ENCODE data around the gene AMH.

Gene AMH

DNA sequence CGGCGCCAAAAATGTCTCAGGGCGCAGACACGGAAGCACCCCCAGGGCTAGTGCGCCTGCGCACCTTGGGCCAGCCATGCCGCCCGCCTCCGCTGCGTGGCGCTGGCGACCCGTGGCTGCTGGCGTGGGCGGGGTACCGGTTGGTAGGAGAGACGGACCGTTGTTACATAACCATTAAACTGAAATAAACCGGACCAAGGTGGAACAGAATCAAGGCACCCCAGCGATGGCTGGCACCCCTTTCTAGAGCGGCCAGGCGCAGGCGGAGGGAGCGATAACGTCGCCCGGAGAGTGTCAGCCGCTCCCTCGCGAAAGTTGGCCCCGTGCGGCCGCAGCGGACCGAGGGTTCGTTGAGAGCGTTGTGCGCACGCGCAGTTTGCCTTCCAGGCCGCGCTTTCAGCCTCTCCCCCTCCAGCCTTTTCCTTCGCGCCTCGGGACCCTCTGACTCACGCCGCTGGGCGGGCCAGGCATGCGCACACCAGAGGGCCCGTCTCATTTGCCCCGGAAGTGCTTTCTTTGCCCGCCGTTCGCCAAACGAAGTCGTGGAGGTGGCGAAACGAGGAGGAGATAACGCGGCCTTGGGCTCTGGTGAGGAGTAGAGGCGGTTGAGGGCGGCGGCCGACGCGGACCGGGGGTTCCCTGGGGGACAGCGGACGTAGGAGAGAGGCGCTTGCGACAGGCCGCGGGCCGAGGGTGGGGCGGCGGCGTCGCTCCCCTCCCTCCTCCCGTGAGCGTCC, 12.6 kb upstream of the AMH start, which contains the start of the genes PLEKHJ1 and SF3A2:
PLEKHJ1 (minus strand) TSS at position 16 of the 737 bp plus-strand sequence. CDS start 81 bp downstream, outside the sequence.
SF3A2 (plus strand) TSS at position 511 of the 737 bp plus-strand sequence. CDS start 6,595 bp downstream, outside the sequence.
- DNase-seq, result peak; percentile 98

DNA sequence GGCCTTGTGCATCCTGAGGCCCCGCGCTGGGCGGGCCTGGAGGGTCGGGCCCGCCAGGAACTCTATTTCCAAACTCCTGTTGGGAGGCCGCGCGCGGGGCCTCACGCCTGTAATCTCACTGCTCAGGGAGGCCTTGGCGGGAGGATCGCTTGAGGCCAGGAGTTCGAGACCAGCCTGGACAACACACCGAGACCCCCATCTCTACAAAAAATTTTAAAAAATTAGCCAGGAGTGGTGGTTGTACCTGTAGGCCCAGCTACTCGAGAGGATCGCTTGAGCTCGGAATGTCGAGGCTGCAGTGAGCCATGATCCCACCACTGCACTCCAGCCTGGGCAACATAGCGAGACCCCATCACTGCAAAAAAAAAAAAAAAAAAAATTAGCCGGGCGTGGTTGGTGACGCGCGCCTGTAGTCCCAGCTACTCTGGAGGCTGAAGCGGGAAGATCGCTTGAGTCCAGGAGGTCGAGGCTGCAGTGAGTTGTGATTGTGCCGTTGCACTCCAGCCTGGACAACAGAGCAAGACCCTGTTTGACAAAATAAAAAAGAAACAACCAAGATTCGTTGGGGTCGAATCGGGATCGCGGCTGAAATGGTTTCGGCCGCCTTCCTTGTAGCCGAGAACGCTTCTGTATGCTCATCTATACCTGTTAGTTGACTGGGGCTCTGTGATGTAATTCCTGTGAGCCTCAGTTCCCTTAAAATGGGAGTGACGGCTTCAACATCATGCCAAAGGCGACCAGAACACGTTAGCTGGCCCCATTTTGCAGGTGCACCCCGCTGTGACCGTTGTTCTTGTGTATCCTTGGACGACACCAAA, 11.9 kb upstream of the AMH start:
- DNase-seq, result no peak

DNA sequence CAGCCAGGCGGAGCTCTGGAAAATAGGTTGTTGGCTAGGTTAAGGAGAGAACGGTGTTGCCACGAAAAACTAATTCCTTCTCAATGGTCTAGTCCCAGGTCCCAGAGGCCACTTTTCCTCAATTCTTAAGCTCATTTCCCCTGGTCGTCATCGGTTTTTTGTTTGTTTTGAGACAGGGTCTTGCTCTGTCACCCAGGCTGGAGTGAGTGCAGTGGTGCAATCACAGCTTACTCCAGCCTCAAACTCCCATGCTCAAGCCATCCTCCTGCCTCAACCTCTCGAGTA, 11.3 kb upstream of the AMH start:
- DNase-seq, result no peak

DNA sequence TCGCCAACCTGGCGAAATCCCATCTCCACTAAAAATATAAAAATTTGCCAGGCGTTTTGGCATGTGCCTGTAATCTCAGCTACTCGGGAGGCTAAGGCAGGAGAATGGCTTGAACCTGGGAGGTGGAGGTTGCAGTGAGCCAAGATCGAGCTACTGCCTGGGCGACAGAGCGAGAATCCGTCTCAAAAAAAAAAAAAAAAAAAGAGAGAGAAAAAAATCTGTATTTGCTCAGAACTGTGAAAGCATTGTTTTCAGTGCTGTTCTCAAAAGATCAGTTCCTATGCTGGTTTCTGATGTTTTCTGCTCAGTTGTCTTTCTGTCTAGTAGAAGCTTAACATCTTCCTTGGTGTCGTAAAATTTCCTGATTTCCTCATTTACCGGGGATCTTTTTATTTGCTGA, 9.9 kb upstream of the AMH start:
- DNase-seq, result no peak

DNA sequence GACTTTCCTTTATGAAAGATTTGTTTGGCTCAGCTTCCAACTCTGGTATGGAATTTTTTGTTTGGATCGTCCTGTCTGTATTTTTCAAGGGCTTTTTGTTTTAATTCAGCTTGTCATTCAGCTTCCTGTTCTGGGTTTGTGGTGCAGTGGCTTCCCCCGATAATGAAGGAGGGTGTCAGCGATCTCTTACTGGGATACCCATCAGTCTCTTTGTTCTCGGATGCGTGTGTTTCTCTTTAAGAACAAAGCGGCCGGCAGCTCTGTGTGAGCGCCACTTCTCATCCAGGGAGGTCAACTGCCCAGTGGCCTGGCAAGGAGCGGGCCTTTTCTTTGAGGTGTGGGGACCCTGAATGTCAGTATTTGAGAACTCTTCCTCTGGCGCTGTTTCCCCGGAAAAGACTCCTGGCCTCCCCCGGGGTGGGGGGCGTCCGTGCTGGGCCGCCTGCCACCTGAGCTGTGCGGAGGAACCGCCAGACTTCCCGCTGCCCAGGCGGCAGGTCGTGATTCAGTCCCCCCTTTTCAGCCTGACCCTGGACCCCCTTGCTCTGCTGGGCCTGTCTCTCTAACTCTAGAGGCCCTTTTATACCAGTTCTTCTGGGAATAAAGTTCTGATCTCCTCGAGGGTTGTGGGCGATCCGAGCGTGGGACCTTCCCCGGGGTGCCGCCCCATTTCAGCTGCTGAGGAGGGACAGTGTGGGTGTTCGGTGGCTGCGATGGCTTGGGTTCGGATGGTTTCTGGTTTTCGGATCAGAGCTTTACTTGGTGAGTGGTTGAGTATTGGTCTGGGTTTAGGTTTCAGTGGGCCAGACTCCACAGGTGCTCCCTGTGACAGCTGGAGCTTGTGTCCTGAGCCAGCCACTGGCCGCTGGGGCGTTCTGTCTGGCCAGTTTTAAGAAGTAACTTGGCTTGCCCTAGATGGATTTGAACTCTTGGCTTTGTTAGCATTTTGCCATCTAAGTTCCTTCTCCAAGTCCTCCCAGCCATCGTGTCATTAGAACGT, 9.1 kb upstream of the AMH start:
- DNase-seq, result peak; percentile 38

DNA sequence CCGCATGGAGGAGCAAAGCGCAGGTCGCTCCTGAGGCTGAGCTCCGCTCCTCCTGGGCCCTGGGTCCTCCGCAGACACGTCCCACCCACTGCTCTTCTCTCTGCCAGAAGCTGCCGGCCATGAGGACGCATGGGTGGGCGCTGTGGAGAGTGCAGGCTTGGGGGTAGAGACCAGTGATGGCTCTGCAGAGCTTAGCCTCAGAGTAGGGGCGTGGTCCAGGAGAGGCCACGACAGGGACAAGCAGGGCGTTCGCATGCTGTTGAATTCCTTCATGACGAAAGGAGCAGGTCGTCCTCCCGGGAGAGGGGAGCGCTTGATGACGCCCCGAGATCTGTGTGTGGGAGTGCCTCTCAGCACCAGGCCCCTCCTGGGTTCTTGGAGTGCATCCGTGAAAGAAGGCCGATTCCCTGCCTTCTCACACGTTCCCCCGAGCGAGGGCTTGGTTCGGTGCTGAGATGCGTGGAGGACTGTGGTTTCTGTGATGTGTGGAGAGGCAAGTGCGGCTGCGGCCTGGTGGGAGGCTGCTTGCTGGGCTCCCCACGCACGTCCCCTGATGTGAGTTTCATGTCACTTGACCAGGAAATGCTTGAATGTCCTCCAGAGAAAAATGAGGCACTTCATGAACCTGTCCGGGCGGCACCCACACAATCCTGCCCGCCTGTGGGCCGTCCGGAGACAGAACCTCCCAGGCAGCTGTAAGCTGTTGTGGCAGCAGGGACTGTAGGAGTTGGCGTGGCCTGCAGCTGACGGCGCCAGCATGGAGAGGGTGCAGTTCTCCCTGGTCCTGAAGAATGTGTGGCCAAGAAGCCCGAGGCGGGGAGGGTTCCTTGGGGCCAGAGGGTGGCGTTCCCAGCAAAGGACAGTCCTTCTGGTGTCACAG, 8.0 kb upstream of the AMH start:
- DNase-seq, result no peak

DNA sequence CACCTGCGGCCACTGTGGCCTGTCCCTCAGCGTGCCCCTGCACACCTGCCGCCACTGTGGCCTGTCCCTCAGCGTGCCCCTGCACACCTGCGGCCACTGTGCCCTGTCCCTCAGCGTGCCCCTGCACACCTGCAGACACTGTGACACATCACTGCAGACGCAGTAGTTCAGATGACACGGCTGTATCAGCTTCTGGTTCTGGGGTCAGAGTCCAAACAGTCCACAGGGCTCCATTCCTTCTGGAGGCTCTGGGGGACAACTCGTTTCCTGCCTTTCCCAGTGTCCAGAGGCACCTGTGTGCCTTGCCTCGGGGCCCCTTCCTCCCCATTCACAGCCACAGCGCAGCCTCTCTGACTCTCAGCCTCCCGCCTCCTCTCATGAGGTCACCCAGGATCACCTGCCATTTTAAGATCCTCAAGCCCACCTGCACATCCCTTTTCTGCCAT, 7.0 kb upstream of the AMH start:
- no peak for DNase-seq

DNA sequence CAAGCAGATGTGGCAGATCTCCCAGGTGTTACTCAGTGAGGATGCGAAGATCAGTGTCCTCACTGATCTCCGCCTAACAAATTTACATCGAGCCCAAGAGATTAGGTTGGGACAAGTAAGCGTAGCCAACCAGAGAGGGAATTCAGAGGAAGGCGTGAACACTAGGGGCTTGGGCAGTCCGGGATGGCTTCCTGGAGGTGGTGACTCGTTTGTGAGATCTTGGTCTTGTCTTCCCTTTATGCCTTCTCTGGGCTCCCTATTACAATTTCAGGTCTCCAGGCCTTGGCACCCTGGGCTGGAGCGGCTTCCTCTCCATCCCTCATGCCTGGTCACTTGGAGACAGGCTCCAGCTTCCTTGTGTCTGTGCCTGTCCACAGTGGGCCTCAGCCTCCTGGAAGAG, 6.3 kb upstream of the AMH start:
- DNase-seq, result no peak

DNA sequence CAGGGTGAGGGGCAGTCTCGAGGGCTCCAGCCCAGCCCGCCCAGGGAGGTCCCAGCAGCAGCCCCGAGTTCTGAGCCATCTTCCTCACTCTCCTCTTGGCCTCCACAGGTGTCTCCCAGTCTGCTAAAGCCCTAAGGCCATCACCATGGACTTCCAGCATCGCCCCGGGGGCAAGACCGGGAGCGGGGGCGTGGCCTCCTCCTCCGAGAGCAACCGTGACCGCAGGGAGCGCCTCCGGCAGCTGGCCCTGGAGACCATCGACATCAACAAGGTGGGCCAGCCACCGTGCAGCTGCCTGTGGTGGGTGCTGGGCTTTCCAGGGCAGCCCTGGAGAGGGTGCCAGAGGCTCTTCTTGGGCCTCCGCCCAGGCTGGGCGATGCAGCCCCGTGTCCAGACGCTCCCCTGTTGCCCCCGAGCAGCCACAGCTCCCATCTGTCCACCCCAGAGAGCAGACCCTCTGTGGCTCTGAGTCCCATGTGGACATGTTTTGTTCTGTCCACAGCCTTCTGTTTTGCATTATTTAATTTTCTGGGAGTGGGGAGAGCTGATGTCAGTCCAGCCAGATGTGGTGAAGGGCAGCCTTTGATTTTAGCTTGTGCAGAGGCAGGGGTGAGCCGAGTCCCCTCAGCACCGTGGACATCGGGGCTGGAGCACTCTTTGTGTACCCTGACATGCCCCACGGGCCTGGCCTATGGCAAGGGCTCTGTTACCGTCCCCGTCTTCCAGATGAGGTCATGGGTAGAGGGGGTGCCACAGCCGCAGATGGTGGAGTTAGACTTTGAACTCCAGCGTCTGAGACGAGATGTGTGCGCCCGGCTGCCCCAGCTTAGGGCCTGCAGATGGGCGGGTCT, 5.6 kb upstream of the AMH start:
- no peak for DNase-seq

DNA sequence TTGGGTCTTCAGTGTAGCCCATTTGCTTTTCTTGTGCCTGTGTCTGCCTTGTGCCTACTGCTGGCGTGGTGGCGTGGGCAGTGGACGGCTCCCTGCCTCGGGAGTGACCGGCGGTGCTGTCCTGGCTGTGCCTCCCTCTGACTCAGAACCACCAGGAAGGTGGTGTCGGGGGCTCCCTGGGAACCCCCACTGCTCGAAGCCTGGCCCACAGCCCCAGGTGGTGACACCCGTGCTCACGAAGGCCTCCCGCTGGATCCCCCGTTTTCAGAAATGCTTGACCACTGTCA, 5.1 kb upstream of the AMH start:
- no peak for DNase-seq

DNA sequence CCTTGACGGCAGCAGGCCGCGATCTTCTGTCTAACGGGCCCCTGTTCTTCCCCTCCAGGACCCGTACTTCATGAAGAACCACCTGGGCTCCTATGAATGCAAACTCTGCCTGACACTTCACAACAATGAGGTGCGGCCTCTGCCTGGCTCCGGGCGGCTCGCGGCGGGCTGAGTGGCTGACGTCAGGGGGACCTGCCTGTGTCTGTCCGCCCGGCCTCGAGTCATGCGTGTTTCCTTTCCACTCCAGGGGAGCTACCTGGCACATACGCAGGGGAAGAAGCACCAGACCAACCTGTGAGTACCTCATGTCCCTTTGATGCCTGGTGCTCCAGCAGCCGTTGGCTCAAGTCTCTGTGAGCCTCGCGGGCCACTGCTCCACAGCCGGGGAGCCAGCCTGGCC, 4.6 kb upstream of the AMH start:
- DNase-seq, result no peak

DNA sequence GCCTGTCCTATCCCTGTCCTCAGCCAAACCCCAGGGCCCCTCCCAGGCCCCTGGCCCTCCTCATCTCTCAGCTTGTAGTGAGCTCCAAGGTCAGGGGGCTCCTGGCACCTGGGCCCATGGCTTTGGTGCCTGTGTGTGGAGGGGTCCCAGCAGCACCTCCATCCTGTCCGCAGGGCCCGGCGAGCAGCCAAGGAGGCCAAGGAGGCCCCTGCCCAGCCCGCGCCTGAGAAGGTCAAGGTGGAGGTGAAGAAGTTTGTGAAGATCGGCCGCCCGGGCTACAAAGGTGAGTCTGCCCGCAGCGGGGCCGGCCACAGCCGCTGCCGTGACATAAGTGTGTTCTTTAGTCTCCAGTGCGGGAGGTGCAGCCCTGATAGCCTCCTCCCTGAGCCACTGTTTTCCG, 3.9 kb upstream of the AMH start:
- no peak for DNase-seq

DNA sequence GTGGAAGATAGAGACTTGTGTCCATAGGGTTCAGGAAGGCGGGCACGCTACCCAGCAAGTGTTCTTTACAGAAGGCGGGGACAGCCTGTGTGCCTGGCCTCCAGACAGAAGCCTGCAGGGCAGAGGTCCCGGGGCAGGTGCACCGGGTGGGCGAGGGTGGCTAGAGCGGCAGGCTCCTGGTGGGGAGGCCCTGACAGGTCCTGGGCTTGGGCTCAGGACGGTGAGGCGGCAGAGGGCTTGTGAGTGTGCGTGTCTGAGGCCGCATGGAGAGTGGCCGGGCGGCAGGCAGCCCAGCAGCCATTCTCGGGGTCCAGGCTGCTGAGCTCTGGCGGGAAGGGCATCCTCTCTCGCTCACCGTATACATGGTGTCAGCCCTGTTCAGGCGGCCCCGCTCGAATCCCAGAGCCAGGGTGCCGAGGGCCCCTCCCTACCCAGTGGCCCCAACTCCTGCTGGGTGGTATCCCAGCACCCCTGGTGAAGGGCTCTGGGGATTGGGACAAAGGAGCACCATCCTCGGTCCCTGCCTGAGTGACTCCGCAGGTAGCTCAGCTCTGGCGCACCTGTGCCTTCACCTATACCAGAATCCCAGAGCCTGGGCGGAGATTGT, 3.0 kb upstream of the AMH start:
- DNase-seq, result no peak

DNA sequence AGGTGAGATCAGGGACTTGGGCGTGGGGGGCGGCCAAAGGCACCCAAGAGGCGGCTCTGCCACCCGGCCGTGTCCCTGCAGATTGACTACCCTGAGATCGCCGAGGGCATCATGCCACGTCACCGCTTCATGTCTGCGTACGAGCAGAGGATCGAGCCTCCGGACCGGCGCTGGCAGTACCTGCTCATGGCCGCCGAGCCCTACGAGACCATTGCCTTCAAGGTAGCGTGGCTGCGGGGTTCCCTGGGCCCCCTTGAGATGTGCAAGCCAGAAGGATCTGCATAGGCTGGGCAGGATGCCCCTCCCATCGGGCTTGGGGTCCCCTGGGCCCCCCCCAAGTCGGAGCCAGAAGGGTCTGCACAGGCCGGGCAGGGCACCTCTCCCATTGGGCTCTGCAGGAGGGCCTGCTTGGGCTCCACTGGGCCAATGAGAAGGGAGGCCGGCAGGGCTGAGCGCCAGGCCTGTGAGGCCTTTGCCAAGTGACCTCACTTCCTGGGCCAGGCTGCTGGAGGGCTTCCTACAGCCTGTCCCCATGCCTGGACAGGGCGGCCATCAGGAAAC, 2.2 kb upstream of the AMH start:
- no peak for DNase-seq

DNA sequence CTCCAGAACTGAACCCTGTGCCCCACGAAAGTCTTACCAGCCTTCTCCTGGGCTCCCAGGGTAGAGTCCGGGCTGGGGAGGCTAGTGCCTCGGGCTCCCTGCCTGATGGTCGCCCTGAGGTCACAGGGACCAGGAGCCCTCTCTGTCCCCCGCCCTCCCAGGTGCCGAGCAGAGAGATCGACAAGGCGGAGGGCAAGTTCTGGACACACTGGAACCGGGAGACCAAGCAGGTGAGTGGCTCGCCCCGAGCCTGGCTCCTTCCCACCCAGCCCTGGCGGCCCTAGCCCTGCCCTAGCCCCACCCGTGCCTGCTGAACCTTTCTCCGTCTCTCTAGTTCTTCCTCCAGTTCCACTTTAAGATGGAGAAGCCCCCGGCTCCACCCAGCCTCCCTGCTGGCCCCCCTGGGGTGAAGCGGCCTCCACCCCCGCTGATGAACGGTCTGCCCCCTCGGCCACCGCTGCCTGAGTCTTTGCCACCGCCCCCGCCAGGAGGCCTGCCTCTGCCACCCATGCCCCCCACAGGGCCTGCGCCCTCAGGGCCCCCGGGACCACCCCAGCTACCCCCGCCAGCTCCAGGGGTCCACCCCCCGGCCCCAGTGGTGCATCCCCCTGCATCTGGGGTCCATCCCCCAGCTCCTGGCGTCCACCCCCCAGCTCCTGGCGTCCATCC, 1.6 kb upstream of the AMH start:
- DNase-seq, result no peak

DNA sequence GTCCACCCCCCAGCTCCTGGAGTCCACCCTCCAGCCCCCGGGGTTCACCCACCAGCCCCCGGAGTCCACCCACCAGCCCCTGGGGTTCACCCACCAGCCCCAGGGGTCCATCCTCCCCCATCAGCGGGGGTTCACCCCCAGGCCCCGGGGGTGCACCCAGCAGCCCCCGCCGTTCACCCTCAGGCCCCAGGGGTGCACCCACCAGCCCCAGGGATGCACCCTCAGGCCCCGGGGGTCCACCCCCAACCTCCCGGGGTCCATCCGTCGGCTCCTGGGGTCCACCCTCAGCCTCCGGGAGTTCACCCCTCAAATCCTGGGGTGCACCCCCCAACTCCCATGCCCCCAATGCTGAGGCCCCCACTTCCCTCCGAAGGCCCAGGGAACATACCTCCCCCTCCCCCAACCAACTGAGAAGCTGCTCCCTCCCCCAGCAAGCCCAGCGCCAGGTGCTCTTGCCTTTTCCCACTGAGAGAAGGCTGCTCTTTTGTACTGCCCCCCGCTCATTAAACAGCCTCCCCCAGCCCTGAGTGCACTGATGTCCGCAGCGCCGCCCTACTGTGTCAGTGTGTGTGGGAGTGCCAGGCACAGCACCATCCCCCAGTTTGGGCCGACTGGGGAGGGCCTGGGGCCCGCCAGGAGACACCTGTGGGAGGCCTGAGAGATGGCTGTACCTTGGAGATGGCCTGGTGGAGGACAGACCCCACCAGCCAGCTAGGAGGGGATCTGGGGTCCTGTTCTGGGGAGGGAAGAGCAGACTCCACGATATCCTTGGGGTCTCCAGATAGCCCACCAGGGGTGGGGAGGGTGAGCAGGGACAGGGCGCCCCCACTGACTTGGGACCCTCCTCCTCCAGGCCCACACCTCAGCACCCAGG, 750 bp upstream of the AMH start:
- DNase-seq, result no peak

DNA sequence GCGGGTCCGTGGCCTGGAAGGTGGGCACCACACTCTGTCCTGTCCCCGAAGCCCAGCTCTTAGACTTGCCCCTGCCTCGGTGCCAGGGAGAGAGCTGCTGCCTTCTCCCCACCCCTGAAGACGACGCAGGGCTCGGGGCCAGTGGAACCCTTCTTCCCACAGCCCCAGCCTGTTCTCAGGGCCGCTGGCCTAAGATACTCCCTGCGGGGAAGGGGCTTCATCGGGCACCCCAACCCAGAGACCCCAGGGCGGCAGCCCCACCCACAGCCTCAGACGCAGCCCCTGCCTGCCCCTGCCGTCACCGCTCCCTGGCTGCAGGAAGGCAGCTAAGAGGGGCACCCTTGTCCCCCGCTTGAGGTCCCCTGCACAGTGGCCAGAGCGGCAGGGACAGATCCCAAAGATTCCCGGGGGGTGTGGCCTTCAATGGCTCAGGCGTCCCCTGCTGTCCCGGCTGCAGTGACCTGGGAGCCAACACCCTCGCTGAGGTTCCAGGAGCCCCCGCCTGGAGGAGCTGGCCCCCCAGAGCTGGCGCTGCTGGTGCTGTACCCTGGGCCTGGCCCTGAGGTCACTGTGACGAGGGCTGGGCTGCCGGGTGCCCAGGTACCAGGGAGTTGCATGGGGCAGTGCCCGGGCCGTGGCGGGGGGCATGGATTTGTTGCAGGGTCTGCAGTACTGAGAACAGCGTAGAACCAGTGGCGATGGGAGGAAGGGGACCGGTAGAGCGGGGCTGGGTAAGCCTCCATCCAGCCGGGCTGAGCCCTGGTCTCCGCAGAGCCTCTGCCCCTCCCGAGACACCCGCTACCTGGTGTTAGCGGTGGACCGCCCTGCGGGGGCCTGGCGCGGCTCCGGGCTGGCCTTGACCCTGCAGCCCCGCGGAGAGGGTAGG, 1.0 kb downstream of the AMH start:
- DNase-seq, result peak; percentile 38

DNA sequence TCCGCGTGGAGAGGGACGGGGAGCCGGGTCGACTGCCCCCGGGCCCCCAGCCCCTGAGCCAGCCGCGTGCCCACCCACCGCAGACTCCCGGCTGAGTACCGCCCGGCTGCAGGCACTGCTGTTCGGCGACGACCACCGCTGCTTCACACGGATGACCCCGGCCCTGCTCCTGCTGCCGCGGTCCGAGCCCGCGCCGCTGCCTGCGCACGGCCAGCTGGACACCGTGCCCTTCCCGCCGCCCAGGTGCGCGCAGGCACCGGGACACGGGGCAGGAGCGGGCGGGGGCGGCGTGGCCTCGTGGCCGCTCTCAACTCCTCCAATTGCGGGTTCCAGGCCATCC, 1.6 kb downstream of the AMH start:
- no peak for DNase-seq
